ENCODE data around the gene CADPS2.
A peak's percentile ranks its signal among the peaks of the same experiment; 100 is the strongest.

CADPS2 gene

DNA sequence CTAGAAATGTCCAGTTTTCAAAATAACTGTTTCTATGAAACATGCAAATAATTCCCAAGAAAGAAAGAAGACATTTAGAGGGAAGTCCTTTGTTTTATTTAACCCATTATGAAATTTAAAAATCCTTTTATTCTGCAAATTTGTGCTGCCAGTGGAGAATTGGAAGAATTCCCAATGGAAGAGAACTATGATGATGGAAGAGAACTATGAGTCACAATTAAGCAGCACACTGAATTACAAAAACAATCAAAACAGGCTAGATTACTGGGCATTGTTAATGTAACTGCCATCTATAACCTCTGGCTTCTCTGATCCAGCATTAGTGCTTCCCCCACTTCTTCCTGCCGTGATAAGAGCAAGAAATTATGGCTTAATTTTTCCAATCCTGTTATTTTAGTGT is 455.6 kb downstream of the CADPS2 start:
- Histone ChIP-seq H3K27ac (ENCODE audit: low read depth, low read length) (peak overlapping the region; percentile 63), H3K9me3 (ENCODE audit: control insufficient read depth, insufficient read depth, low read length) (no peaks in the 10 kb centered on the region), H3K4me3 (ENCODE audit: low read depth, low read length) (peak overlapping the region; percentile 4; the same call in 1 of the 2 replicates), H3K9ac (ENCODE audit: low read depth, low read length) (no peak overlapping the region), H3K27me3 (ENCODE audit: control insufficient read depth, insufficient read depth, low read length) (no peaks in the 10 kb centered on the region), H3K36me3 (ENCODE audit: control insufficient read depth, insufficient read depth, low read length) (no peaks in the 10 kb centered on the region), H3K4me1 (ENCODE audit: control insufficient read depth, insufficient read depth, low read length) (peaks cover 41% of the 10 kb centered on the region)

DNA sequence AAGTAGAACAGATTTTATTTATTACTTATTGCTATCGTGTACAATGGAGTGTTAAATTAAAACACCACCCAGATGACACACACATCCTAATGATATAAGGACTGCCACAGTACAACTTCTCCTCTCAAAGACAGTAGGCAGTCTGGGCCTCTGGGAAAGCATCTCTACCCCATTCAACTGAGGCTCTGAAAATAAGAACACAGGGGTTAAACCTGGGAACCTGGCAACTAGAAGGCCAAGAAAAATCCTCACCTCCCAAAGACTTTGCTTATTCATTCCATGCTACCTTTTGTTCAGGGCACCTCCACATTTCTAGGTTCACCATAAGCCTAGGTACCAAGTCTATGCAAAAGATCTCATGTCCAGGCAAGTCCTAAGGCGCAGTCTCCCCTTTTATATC is 456.3 kb downstream of the CADPS2 start:
- H3K27ac ChIP-seq (ENCODE audit: low read depth, low read length): peak overlapping the region; percentile 63

DNA sequence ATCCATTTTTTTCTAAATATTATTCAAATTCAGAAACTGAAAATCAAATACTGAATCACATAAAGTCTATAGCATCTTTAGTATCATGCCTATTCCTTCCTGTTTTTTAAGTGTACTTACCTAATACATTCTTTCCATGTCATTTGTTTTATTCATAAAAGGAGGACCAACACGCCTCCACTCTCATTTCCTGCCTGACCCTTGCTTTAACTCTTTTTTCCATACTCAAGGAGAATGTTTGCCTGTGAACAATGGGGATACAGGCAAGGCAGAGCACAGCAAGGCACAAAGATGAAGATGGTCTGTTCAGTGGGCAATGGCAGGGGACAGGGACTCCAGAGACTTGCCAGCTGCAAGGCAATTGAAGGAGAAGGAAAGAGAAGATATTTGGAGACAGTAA is 460.5 kb downstream of the CADPS2 start:
- no peak overlapping the region for H3K4me3 ChIP-seq (ENCODE audit: low read depth, low read length)
- no peaks in the 10 kb centered on the region for H3K36me3 ChIP-seq (ENCODE audit: control insufficient read depth, insufficient read depth, low read length)
- no peak overlapping the region for H3K9ac ChIP-seq (ENCODE audit: low read depth, low read length)
- peaks cover 17% of the 10 kb centered on the region for H3K4me1 ChIP-seq (ENCODE audit: control insufficient read depth, insufficient read depth, low read length)
- H3K27me3 ChIP-seq (ENCODE audit: control insufficient read depth, insufficient read depth, low read length): no peaks in the 10 kb centered on the region
- no peak overlapping the region for H3K27ac ChIP-seq (ENCODE audit: low read depth, low read length)
- no peaks in the 10 kb centered on the region for H3K9me3 ChIP-seq (ENCODE audit: control insufficient read depth, insufficient read depth, low read length)

More for the DNA sequence above, 456.3 kb downstream of the CADPS2 start:
- Histone ChIP-seq H3K9ac (ENCODE audit: low read depth, low read length) (no peak overlapping the region), H3K27me3 (ENCODE audit: control insufficient read depth, insufficient read depth, low read length) (no peaks in the 10 kb centered on the region), H3K4me3 (ENCODE audit: low read depth, low read length) (no peak overlapping the region), H3K4me1 (ENCODE audit: control insufficient read depth, insufficient read depth, low read length) (peaks cover 35% of the 10 kb centered on the region), H3K9me3 (ENCODE audit: control insufficient read depth, insufficient read depth, low read length) (no peaks in the 10 kb centered on the region), H3K36me3 (ENCODE audit: control insufficient read depth, insufficient read depth, low read length) (no peaks in the 10 kb centered on the region)

DNA sequence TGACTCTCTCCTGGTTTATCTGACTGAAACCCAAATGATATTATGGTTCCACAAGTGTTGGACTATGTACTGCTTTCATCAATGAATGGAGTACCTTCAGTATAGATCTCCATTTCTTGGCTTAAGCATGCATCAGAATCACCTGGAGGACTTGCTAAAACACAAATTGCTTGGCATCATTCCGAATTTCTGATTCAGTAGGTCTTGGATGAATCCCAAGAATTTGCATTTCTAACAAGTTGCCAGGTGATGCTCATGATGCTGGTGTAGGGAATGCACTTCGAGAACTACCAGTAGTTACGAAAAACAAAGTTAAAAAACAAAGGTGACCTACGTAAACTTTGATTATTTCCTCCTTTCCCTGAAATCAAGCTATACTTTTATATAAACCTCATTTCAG is 462.7 kb downstream of the CADPS2 start:
- Histone ChIP-seq H3K4me1 (ENCODE audit: control insufficient read depth, insufficient read depth, low read length) (no peaks in the 10 kb centered on the region), H3K27me3 (ENCODE audit: control insufficient read depth, insufficient read depth, low read length) (no peaks in the 10 kb centered on the region), H3K36me3 (ENCODE audit: control insufficient read depth, insufficient read depth, low read length) (no peaks in the 10 kb centered on the region), H3K27ac (ENCODE audit: low read depth, low read length) (no peak overlapping the region), H3K9ac (ENCODE audit: low read depth, low read length) (no peak overlapping the region), H3K9me3 (ENCODE audit: control insufficient read depth, insufficient read depth, low read length) (no peaks in the 10 kb centered on the region), H3K4me3 (ENCODE audit: low read depth, low read length) (no peak overlapping the region)

DNA sequence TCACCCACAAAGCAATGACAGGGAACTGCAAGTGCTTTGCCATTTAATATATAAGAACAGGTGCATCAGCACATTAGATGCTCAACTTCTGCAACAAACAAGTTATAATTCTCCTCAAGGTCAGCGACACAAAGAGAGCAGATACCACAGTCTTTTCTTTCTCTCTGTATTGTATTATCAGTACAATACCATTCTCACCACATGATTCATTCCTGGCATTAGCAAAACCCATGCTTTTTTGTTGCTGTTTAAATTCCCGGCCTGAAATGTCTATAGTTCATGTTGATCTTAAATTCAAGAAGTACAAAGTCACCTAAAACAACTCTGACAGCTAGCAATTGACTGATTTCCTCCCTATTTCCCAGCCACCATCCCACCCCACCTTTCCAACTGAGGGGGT is 469.9 kb downstream of the CADPS2 start:
- H3K4me3 ChIP-seq (ENCODE audit: low read depth, low read length): no peak overlapping the region
- H3K4me1 ChIP-seq (ENCODE audit: control insufficient read depth, insufficient read depth, low read length): peaks cover 24% of the 10 kb centered on the region
- no peaks in the 10 kb centered on the region for H3K9me3 ChIP-seq (ENCODE audit: control insufficient read depth, insufficient read depth, low read length)
- no peak overlapping the region for H3K27ac ChIP-seq (ENCODE audit: low read depth, low read length)
- H3K9ac ChIP-seq (ENCODE audit: low read depth, low read length): no peak overlapping the region
- no peaks in the 10 kb centered on the region for H3K36me3 ChIP-seq (ENCODE audit: control insufficient read depth, insufficient read depth, low read length)
- no peaks in the 10 kb centered on the region for H3K27me3 ChIP-seq (ENCODE audit: control insufficient read depth, insufficient read depth, low read length)

DNA sequence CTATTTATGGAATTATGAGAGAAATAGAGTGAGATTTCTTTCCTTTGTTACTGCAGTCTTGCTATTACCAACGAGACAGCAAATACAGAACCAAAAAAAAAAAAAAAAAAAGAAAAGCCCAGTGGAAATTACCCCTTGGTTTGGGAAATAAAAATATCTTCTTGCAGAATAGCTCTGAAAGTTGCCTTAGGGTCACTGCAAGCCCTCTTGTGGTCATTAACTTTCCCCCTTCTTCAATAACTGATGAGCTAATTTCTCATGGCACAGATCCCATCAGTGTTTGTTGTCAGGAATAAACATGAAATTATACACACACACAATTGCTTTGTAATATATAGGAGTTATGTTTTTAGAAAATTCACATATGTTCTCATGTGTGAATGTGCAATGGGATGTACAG is 470.8 kb downstream of the CADPS2 start:
- Histone ChIP-seq H3K4me1 (ENCODE audit: control insufficient read depth, insufficient read depth, low read length) (peaks cover 24% of the 10 kb centered on the region), H3K9me3 (ENCODE audit: control insufficient read depth, insufficient read depth, low read length) (no peaks in the 10 kb centered on the region), H3K36me3 (ENCODE audit: control insufficient read depth, insufficient read depth, low read length) (no peaks in the 10 kb centered on the region), H3K27ac (ENCODE audit: low read depth, low read length) (no peak overlapping the region), H3K4me3 (ENCODE audit: low read depth, low read length) (no peak overlapping the region), H3K9ac (ENCODE audit: low read depth, low read length) (no peak overlapping the region), H3K27me3 (ENCODE audit: control insufficient read depth, insufficient read depth, low read length) (no peaks in the 10 kb centered on the region)

DNA sequence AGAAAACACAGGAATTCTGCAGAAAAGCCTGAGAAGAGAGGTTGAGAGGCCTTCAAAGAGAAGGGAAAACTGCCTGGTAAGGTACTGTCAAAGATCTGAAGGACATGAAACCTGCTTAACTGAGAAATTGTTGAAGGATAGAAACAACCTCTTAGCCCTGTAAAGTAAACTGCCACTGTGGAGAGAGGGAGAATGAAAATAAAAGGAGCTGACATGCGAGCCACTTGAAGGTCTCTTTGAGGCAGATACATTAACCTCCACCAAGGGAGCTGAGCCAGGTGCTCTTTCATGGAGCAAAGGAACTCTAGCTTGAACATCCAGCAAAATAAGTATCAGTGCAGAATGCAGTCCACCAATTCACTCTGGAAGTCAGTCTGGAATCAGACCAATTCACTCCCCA is 472.9 kb downstream of the CADPS2 start:
- no peaks in the 10 kb centered on the region for H3K27me3 ChIP-seq (ENCODE audit: control insufficient read depth, insufficient read depth, low read length)
- no peaks in the 10 kb centered on the region for H3K9me3 ChIP-seq (ENCODE audit: control insufficient read depth, insufficient read depth, low read length)
- no peak overlapping the region for H3K9ac ChIP-seq (ENCODE audit: low read depth, low read length)
- no peaks in the 10 kb centered on the region for H3K36me3 ChIP-seq (ENCODE audit: control insufficient read depth, insufficient read depth, low read length)
- H3K4me3 ChIP-seq (ENCODE audit: low read depth, low read length): no peak overlapping the region
- no peak overlapping the region for H3K27ac ChIP-seq (ENCODE audit: low read depth, low read length)
- peaks cover 26% of the 10 kb centered on the region for H3K4me1 ChIP-seq (ENCODE audit: control insufficient read depth, insufficient read depth, low read length)

DNA sequence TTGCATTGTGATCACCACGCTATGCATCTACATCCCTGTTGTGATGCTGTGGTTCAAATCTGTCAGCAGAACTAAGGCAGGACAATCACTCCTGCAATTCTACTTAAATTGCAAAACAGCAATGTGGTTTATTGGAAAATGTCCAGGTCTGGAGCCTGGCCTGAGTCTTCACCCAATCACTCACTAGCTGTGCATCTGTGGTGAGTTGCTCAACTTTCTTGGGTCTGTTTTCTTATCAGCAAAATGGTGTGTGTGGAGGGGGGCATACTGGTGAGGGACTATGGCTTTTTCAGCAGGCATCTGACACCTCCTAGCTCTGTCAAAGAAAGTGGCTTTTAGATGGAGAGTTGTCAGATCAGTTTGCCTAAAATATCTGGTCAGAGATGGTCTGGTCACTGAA is 473.4 kb downstream of the CADPS2 start:
- H3K4me1 ChIP-seq (ENCODE audit: control insufficient read depth, insufficient read depth, low read length): peaks cover 26% of the 10 kb centered on the region
- H3K4me3 ChIP-seq (ENCODE audit: low read depth, low read length): no peak overlapping the region
- H3K36me3 ChIP-seq (ENCODE audit: control insufficient read depth, insufficient read depth, low read length): no peaks in the 10 kb centered on the region
- H3K9me3 ChIP-seq (ENCODE audit: control insufficient read depth, insufficient read depth, low read length): no peaks in the 10 kb centered on the region
- H3K27me3 ChIP-seq (ENCODE audit: control insufficient read depth, insufficient read depth, low read length): no peaks in the 10 kb centered on the region
- no peak overlapping the region for H3K9ac ChIP-seq (ENCODE audit: low read depth, low read length)
- no peak overlapping the region for H3K27ac ChIP-seq (ENCODE audit: low read depth, low read length)

DNA sequence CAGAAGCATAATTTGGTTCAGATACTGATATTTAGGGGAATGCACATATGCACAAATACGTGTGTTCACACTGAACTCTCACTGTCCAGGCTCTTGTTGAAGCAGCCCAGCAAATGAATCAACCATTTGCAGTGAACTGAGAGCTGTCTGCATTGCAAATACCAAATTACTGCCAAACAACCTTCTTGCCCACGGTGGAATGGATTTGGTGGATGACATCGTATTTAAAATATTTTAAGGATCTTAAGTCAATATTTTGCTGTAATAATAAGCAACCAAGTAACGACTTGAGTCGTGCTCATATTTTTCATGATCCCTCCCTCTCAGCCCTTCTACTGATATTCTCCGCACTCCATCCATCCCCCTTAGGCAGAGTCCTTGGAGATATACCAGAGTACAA is 473.8 kb downstream of the CADPS2 start:
- H3K36me3 ChIP-seq (ENCODE audit: control insufficient read depth, insufficient read depth, low read length): no peaks in the 10 kb centered on the region
- H3K4me1 ChIP-seq (ENCODE audit: control insufficient read depth, insufficient read depth, low read length): peaks cover 28% of the 10 kb centered on the region
- no peaks in the 10 kb centered on the region for H3K9me3 ChIP-seq (ENCODE audit: control insufficient read depth, insufficient read depth, low read length)
- H3K4me3 ChIP-seq (ENCODE audit: low read depth, low read length): no peak overlapping the region
- H3K27me3 ChIP-seq (ENCODE audit: control insufficient read depth, insufficient read depth, low read length): no peaks in the 10 kb centered on the region
- no peak overlapping the region for H3K9ac ChIP-seq (ENCODE audit: low read depth, low read length)
- H3K27ac ChIP-seq (ENCODE audit: low read depth, low read length): no peak overlapping the region

DNA sequence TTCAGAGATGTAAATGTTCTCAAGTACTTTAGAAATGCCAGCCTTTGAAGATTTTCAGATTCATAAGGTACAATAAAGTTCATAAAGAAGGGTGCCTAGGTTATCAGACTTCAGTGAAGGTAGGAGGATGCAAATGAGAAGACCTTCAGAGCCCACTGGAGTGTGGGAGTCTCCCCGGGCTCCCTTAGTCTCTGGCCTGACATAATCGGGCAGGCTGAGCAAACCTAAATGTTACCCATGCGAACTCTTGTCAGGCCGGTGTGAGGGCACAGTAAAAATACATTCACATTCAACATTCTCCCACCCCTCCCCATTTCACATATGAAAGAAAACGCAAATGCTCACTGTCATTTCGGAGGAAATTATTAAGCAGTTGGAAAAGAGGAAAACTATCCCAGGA is 479.1 kb downstream of the CADPS2 start:
- no peak overlapping the region for H3K27ac ChIP-seq (ENCODE audit: low read depth, low read length)
- no peak overlapping the region for H3K4me3 ChIP-seq (ENCODE audit: low read depth, low read length)
- peaks cover 21% of the 10 kb centered on the region for H3K4me1 ChIP-seq (ENCODE audit: control insufficient read depth, insufficient read depth, low read length)
- no peaks in the 10 kb centered on the region for H3K27me3 ChIP-seq (ENCODE audit: control insufficient read depth, insufficient read depth, low read length)
- H3K36me3 ChIP-seq (ENCODE audit: control insufficient read depth, insufficient read depth, low read length): no peaks in the 10 kb centered on the region
- H3K9ac ChIP-seq (ENCODE audit: low read depth, low read length): no peak overlapping the region
- H3K9me3 ChIP-seq (ENCODE audit: control insufficient read depth, insufficient read depth, low read length): no peaks in the 10 kb centered on the region

DNA sequence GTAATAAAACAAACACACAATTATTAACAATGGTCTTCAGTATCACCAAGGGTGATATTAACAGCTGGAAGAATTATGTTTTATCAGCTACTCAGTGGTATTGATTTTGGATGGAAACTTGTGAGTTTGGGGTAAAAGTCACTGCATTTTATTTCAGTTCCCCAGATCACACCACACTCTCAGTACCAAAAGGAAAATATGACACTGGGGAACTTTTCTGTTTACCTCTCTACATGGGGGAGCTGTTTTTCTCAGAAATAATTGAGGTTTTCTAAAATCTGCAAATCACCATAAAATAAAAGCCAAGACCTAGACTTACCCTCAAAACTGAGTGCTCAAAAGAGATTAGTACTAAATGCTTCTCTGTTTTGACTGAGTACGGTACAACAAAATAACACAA is 483.1 kb downstream of the CADPS2 start:
- peaks cover 23% of the 10 kb centered on the region for H3K4me1 ChIP-seq (ENCODE audit: control insufficient read depth, insufficient read depth, low read length)

DNA sequence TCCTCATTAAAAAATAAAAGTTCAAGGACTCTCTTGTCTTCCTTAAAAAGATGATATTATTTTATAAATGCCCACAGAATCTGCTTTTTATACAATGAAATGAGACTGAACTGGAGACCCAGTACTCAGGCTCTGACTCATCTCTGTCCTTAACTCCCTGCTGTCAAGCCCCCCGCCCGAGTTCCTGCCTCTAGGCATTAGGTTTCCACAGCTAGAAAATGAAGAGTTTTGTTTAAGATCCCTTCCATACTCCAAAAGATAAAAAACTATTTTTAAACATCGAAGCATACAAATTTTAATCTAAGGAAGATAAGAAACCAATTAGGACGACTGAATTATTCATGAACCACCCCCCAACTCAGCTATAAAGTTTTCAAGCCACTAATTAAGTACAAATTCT is 484.0 kb downstream of the CADPS2 start:
- H3K9me3 ChIP-seq (ENCODE audit: control insufficient read depth, insufficient read depth, low read length): no peaks in the 10 kb centered on the region
- H3K4me1 ChIP-seq (ENCODE audit: control insufficient read depth, insufficient read depth, low read length): peaks cover 24% of the 10 kb centered on the region
- H3K27ac ChIP-seq (ENCODE audit: low read depth, low read length): peak overlapping the region; percentile 52
- no peaks in the 10 kb centered on the region for H3K36me3 ChIP-seq (ENCODE audit: control insufficient read depth, insufficient read depth, low read length)
- H3K4me3 ChIP-seq (ENCODE audit: low read depth, low read length): no peak overlapping the region
- no peak overlapping the region for H3K9ac ChIP-seq (ENCODE audit: low read depth, low read length)
- no peaks in the 10 kb centered on the region for H3K27me3 ChIP-seq (ENCODE audit: control insufficient read depth, insufficient read depth, low read length)

More for the DNA sequence above, 483.1 kb downstream of the CADPS2 start:
- Histone ChIP-seq H3K27me3 (ENCODE audit: control insufficient read depth, insufficient read depth, low read length) (no peaks in the 10 kb centered on the region), H3K9ac (ENCODE audit: low read depth, low read length) (no peak overlapping the region), H3K27ac (ENCODE audit: low read depth, low read length) (peak overlapping the region; percentile 31), H3K9me3 (ENCODE audit: control insufficient read depth, insufficient read depth, low read length) (no peaks in the 10 kb centered on the region), H3K4me3 (ENCODE audit: low read depth, low read length) (no peak overlapping the region), H3K36me3 (ENCODE audit: control insufficient read depth, insufficient read depth, low read length) (no peaks in the 10 kb centered on the region)

Measured in HUES48 (cell line).